GM12875 (cell line): ENCODE results near the gene ZNF135.

Experiments
- H3K4me3 ChIP-seq: one replicate; pipeline ENCODE4 v1.5.1; 2011; ENCODE audit warnings: low read depth, low read length, control low read depth
- TF ChIP-seq, protein P1 (sequence below): IDR thresholded peaks from 2 replicates; pipeline ENCODE4 v1.5.1; 2011; ENCODE audit warnings: low read depth, mild to moderate bottlenecking, control low read depth, inconsistent platforms, low read length, moderate library complexity, borderline replicate concordance; ENCODE audit not compliant: insufficient read depth

Gene ZNF135

DNA sequence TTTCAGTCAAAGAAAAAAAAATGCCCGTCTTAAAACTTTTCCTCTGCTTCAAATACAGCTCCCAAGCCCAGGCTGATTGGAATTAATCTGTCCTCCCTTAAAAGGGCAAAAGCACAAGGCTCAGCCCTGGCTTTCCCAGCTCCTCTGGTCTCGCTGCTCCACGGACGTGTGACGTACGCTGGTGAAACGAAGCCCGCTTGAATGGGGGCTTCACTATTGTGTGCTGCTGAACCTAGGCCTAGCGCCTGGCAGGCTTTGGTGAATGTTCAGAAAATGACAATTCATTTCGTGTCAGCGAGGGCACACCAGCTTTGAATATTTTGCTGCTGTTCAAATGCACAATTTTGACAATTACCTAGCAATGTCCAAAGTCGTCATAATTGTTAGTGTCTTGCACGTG lies 615 bp upstream of the ZNF135 start:
- H3K4me3 ChIP-seq = no peak overlapping the region
- TF ChIP-seq, protein P1, sequence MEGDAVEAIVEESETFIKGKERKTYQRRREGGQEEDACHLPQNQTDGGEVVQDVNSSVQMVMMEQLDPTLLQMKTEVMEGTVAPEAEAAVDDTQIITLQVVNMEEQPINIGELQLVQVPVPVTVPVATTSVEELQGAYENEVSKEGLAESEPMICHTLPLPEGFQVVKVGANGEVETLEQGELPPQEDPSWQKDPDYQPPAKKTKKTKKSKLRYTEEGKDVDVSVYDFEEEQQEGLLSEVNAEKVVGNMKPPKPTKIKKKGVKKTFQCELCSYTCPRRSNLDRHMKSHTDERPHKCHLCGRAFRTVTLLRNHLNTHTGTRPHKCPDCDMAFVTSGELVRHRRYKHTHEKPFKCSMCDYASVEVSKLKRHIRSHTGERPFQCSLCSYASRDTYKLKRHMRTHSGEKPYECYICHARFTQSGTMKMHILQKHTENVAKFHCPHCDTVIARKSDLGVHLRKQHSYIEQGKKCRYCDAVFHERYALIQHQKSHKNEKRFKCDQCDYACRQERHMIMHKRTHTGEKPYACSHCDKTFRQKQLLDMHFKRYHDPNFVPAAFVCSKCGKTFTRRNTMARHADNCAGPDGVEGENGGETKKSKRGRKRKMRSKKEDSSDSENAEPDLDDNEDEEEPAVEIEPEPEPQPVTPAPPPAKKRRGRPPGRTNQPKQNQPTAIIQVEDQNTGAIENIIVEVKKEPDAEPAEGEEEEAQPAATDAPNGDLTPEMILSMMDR = no peak

DNA sequence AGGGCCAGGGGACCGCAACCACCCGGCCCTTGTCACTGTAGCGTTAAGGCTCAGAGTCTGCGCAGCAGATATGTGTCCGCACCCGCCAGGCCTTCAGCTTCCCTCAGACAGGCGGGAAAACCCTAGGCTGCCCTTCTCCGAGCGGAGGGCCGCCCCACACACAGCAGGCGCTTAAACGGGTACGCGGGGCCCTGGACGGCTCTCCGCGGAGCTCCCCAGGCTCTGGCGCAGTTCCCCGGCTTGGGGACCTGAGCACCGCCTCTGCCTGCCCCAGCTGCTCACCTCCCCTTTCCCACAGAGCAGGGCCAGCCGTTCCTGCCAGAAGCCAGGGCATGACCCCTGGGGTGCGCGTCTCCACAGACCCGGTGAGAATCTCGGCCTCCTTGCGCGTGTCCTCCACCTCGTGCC lies 593 bp downstream of the ZNF135 start:
- TF ChIP-seq, protein P1 = no peak
- H3K4me3 ChIP-seq = no peak overlapping the region

DNA sequence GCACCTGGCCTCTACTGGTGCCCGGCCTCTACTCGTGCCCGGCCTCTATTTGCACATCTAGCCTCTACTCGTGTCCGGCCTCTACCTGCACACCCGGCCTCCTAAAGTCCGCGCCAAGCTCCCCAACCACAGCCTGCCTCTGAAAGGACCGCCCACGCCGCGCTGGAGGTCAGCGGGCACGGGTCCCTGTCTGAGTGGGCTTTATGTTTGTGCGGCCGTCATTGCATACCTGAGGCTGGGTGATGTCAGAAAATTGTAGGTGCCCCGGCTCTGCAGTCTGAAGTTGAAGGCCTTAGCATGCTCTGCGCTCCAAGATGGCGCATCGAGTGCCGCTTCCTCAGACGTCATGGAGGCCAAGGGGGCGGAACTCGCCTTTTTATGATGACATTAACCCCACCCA lies 1.1 kb downstream of the ZNF135 start:
- H3K4me3 ChIP-seq = no peak overlapping the region
- TF ChIP-seq, protein P1 = no peak

DNA sequence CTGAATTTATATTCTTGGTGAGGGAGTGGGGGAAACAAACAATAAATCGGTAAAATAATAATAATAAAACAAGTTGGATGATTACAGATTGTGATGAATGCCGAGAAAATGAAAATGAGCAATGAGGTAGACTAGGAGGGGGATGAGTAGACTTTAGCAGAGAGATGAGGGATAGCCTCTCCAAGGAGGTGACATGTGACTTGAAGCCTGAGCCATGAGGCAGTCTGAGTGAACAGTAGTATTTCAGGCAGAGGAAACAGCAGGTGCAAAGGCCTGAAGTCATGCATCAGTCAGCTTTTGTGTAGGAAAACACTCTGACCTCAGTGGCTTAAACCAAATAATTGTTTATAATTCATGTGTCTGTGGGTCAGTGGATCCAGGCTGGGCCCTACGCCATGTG lies 4.6 kb downstream of the ZNF135 start:
- TF ChIP-seq, protein P1 = no peak
- no peak overlapping the region for H3K4me3 ChIP-seq

DNA sequence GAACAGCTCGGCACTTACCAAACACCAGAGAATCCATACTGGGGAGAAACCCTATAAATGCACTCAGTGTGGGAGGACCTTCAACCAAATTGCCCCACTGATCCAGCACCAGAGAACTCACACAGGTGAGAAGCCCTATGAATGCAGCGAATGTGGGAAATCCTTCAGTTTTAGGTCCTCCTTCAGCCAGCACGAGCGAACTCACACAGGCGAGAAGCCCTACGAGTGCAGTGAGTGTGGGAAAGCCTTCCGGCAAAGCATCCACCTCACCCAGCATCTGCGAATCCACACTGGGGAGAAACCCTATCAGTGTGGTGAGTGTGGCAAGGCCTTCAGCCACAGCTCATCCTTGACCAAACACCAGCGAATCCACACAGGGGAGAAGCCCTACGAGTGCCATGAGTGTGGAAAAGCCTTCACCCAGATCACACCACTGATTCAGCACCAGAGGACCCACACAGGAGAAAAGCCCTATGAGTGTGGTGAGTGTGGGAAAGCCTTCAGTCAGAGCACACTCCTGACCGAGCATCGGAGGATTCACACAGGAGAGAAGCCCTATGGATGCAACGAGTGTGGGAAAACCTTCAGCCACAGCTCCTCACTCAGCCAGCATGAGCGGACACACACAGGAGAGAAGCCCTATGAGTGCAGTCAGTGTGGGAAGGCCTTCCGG lies 8.3 kb downstream of the ZNF135 start:
- TF ChIP-seq, protein P1 = no peak
- H3K4me3 ChIP-seq = no peak overlapping the region

DNA sequence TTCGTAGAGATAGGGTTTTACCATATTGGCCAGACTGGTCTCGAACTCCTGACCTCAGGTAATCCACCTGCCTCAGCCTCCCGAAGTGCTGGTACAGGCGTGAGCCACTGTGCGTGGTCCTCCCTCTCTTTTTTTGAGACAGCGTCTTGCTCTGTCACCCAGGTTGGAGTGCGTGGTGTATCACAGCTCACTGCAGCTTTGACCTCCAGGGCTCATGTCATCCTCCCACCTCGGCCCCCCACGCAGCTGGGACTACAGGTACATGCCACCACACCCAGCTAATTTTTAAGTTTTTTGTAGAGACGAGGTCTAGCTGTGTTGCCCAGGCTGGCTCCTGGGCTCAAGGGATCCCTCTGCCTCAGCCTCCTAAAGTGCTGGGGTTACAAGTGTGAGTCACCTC lies 20.7 kb downstream of the ZNF135 start:
- TF ChIP-seq, protein P1 = no peak
- no peak overlapping the region for H3K4me3 ChIP-seq

DNA sequence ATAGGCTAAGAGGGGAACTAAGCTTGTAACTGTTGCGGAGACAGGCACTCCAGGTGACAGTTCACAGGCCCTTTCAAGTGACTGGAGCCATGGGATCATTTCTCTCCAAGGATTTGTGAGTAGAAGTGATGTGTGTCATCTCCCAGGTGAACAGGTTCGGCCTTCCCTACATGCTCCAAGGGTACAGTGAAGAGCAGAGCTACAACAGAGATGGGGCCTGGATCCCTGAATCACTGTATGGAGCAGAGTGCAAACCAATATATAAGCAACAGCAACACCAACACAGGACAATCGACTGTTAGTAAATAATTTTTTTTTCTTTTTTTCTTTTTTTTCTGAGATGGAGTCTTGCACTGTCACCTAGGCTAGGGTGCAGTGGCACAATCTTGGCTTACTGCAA lies 23.9 kb downstream of the ZNF135 start:
- H3K4me3 ChIP-seq = no peak overlapping the region
- TF ChIP-seq, protein P1 = no peak
